HepG2 (cell line): ENCODE results near the gene PDK2. TPM values are rescaled to one million over a fixed set of nuclear protein-coding genes. Genes with fewer than 3 reads are reported as not detected.
A peak's percentile ranks its signal among the peaks of the same experiment; 100 is the strongest.

Source experiments
- EHMT2 ChIP-seq: fragments of 200-600 bp; sonication (generic); IDR thresholded peaks from 2 replicates; pipeline ENCODE4 v1.7.0; 2017; ENCODE audit warnings: antibody characterized with exemption, low read depth, low read length, borderline replicate concordance
- GATAD1 ChIP-seq: IDR thresholded peaks from 2 replicates; pipeline ENCODE4 v1.6.1; 2016; ENCODE audit warnings: missing genetic modification reagents, missing compliant biosample characterization
- HMG20A ChIP-seq: IDR thresholded peaks from 2 replicates; pipeline ENCODE4 v1.6.1; 2016; ENCODE audit warnings: borderline replicate concordance
- HOXD1 ChIP-seq: sonication (generic); formaldehyde crosslinking; IDR thresholded peaks from 2 replicates; pipeline ENCODE4 v1.5.0; 2020; ENCODE audit warnings: missing genetic modification reagents
- IRX3 ChIP-seq: sonication (generic); formaldehyde crosslinking; IDR thresholded peaks from 2 replicates; pipeline ENCODE4 v1.8.1; 2023; ENCODE audit warnings: mild to moderate bottlenecking, low read depth, missing genetic modification reagents, borderline replicate concordance
- NPAS2 ChIP-seq: sonication (generic); formaldehyde crosslinking; IDR thresholded peaks from 2 replicates; pipeline ENCODE4 v1.8.0; 2022; ENCODE audit warnings: mild to moderate bottlenecking, missing genetic modification reagents, borderline replicate concordance
- YEATS4 ChIP-seq: sonication (generic); formaldehyde crosslinking; IDR thresholded peaks from 2 replicates; pipeline ENCODE4 v1.4.0; 2020; ENCODE audit warnings: missing genetic modification reagents, borderline replicate concordance
- ZNF205 ChIP-seq: IDR thresholded peaks from 2 replicates; pipeline ENCODE4 v1.6.1; 2018; ENCODE audit warnings: missing biosample characterization, missing genetic modification reagents
- ZNF260 ChIP-seq: sonication (generic); formaldehyde crosslinking; IDR thresholded peaks from 2 replicates; pipeline ENCODE4 v1.4.0; 2020; ENCODE audit warnings: missing genetic modification reagents, low read depth, mild to moderate bottlenecking, borderline replicate concordance
- ZNF644 ChIP-seq: IDR thresholded peaks from 2 replicates; pipeline ENCODE4 v1.6.1; 2016; ENCODE audit warnings: low read depth
- ZNF746 ChIP-seq: sonication (generic); formaldehyde crosslinking; IDR thresholded peaks from 2 replicates; pipeline ENCODE4 v1.8.0; 2022; ENCODE audit warnings: mild to moderate bottlenecking, missing genetic modification reagents
- polyA plus RNA-seq, 8 experiments: library from polyadenylated mRNA; depleted of rRNA in 3 of 8; stranded (reverse) in 7 of 8; unstranded in 1 of 8; fragments of >200 nt; fragmentation: Illumina TruSeq in 4 of 8; extraction: Trizol in 4 of 8; gene quantifications; 2 replicates each; pipeline versions ENCODE4 v1.2.1 to v1.2.3, GENCODE V29; 2011 to 2016; ENCODE audit warnings: low read depth in 4 of 8, missing spikeins in 1 of 8, mixed read lengths in 1 of 8; ENCODE audit not compliant: insufficient read depth in 1 of 8
- total RNA-seq, 5 experiments: library from RNA; depleted of rRNA; stranded (reverse); fragments of >200 nt; fragmentation: Illumina TruSeq; extraction: Trizol; gene quantifications; 2 replicates each; pipeline ENCODE4 v1.2.3, GENCODE V29; 2016; ENCODE audit warnings: low read depth in 1 of 5
- TF ChIP-seq, protein P1 (sequence below), 2 experiments: sonication (generic) in 1 of 2; formaldehyde crosslinking in 1 of 2; IDR thresholded peaks; 2 replicates each; pipeline versions ENCODE4 v1.4.0 to v1.6.1; 2016 to 2020; ENCODE audit warnings: borderline replicate concordance in 1 of 2, low read depth in 1 of 2, mild to moderate bottlenecking in 1 of 2, missing genetic modification reagents in 1 of 2
- TF ChIP-seq, protein P2 (sequence below): sonication (generic); formaldehyde crosslinking; IDR thresholded peaks from 2 replicates; pipeline ENCODE4 v1.5.1; 2020; ENCODE audit warnings: mild to moderate bottlenecking, missing genetic modification reagents, moderate library complexity
- TF ChIP-seq, protein P3 (sequence below): IDR thresholded peaks from 2 replicates; pipeline ENCODE4 v1.6.1; 2016; ENCODE audit warnings: mild to moderate bottlenecking, missing biosample characterization, missing genetic modification reagents
- TF ChIP-seq, protein P4 (sequence below): sonication (generic); formaldehyde crosslinking; IDR thresholded peaks from 2 replicates; pipeline ENCODE4 v1.5.1; 2020; ENCODE audit warnings: missing genetic modification reagents, mild to moderate bottlenecking, borderline replicate concordance
- TF ChIP-seq, protein P5 (sequence below): sonication (generic); formaldehyde crosslinking; IDR thresholded peaks from 2 replicates; pipeline ENCODE4 v1.4.0; 2020; ENCODE audit warnings: low read depth, missing genetic modification reagents

The PDK2 gene
- total and polyA plus RNA-seq, 2 of the 13 experiments (the other 11 are each of a cell fraction or from before 2014, with no cell fraction given), result 18.5 to 59.7 TPM

DNA sequence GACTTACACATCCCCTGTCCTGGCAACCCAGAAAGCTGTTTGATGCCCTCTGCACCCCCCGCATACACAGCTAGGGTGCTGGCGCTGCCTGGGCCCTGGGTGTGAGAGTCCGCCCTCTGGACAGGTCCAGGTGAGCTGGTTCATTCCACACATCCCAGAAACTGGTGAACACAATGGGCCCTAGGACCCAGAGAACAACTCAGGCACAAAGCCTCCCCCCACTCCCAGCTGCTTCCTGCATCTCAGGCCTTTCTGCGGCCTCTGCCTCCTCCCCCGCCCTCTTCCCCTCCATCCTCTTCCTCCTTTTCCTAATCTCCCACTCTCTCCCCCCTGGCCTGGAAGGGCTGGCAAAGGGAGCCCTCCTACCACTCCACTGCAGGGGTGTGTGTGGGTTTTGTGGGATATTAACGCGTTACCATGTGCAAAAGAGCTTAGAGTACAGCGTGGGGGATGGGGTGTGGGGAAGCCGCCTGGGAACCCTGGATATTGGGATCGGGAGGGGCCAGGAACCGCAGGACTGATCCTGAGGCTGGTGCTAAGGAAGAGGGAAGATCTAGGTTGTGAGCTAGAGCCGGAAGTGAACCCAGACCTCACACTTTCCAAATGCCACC, 56.9 kb downstream of the PDK2 start (continued):
- TF ChIP-seq ZNF644 (CRISPR knock-in tag), result no peak
- TF ChIP-seq, protein P1, sequence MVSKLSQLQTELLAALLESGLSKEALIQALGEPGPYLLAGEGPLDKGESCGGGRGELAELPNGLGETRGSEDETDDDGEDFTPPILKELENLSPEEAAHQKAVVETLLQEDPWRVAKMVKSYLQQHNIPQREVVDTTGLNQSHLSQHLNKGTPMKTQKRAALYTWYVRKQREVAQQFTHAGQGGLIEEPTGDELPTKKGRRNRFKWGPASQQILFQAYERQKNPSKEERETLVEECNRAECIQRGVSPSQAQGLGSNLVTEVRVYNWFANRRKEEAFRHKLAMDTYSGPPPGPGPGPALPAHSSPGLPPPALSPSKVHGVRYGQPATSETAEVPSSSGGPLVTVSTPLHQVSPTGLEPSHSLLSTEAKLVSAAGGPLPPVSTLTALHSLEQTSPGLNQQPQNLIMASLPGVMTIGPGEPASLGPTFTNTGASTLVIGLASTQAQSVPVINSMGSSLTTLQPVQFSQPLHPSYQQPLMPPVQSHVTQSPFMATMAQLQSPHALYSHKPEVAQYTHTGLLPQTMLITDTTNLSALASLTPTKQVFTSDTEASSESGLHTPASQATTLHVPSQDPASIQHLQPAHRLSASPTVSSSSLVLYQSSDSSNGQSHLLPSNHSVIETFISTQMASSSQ (IDR thresholded peaks at IDR 0.05; ENCODE audit: low read depth), result peak; percentile 31; the same call in 1 of the 2 replicates
- TF ChIP-seq, protein P1 (CRISPR knock-in tag; IDR thresholded peaks at IDR 0.05; ENCODE audit: borderline replicate concordance), result peak; percentile 39; the same call in 1 of the 2 replicates
- no peak for TF ChIP-seq HOXD1
- TF ChIP-seq, protein P2, sequence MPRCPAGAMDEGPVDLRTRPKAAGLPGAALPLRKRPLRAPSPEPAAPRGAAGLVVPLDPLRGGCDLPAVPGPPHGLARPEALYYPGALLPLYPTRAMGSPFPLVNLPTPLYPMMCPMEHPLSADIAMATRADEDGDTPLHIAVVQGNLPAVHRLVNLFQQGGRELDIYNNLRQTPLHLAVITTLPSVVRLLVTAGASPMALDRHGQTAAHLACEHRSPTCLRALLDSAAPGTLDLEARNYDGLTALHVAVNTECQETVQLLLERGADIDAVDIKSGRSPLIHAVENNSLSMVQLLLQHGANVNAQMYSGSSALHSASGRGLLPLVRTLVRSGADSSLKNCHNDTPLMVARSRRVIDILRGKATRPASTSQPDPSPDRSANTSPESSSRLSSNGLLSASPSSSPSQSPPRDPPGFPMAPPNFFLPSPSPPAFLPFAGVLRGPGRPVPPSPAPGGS (CRISPR knock-in tag), result no peak
- peak; percentile 75; the same call in 1 of the 2 replicates for TF ChIP-seq ZNF746 (CRISPR knock-in tag)
- no peak for TF ChIP-seq NPAS2 (CRISPR knock-in tag)
- TF ChIP-seq, protein P3, sequence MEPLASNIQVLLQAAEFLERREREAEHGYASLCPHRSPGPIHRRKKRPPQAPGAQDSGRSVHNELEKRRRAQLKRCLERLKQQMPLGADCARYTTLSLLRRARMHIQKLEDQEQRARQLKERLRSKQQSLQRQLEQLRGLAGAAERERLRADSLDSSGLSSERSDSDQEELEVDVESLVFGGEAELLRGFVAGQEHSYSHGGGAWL (CRISPR knock-in tag), result 0 out of 2 replicates have a peak, but pooled peaks have one; percentile 36
- peak; percentile 79 for TF ChIP-seq GATAD1 (CRISPR knock-in tag)
- no peak for TF ChIP-seq ZNF260 (CRISPR knock-in tag)
- TF ChIP-seq EHMT2, result no peak
- TF ChIP-seq, protein P4, sequence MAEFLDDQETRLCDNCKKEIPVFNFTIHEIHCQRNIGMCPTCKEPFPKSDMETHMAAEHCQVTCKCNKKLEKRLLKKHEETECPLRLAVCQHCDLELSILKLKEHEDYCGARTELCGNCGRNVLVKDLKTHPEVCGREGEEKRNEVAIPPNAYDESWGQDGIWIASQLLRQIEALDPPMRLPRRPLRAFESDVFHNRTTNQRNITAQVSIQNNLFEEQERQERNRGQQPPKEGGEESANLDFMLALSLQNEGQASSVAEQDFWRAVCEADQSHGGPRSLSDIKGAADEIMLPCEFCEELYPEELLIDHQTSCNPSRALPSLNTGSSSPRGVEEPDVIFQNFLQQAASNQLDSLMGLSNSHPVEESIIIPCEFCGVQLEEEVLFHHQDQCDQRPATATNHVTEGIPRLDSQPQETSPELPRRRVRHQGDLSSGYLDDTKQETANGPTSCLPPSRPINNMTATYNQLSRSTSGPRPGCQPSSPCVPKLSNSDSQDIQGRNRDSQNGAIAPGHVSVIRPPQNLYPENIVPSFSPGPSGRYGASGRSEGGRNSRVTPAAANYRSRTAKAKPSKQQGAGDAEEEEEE (CRISPR knock-in tag), result no peak
- TF ChIP-seq, protein P5, sequence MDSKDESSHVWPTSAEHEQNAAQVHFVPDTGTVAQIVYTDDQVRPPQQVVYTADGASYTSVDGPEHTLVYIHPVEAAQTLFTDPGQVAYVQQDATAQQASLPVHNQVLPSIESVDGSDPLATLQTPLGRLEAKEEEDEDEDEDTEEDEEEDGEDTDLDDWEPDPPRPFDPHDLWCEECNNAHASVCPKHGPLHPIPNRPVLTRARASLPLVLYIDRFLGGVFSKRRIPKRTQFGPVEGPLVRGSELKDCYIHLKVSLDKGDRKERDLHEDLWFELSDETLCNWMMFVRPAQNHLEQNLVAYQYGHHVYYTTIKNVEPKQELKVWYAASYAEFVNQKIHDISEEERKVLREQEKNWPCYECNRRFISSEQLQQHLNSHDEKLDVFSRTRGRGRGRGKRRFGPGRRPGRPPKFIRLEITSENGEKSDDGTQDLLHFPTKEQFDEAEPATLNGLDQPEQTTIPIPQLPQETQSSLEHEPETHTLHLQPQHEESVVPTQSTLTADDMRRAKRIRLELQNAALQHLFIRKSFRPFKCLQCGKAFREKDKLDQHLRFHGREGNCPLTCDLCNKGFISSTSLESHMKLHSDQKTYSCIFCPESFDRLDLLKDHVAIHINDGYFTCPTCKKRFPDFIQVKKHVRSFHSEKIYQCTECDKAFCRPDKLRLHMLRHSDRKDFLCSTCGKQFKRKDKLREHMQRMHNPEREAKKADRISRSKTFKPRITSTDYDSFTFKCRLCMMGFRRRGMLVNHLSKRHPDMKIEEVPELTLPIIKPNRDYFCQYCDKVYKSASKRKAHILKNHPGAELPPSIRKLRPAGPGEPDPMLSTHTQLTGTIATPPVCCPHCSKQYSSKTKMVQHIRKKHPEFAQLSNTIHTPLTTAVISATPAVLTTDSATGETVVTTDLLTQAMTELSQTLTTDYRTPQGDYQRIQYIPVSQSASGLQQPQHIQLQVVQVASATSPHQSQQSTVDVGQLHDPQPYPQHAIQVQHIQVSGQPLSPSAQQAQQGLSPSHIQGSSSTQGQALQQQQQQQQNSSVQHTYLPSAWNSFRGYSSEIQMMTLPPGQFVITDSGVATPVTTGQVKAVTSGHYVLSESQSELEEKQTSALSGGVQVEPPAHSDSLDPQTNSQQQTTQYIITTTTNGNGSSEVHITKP (CRISPR knock-in tag), result peak; percentile 67; the same call in 1 of the 2 replicates
- no peak for TF ChIP-seq ZNF205 (CRISPR knock-in tag)
- no peak for TF ChIP-seq YEATS4 (CRISPR knock-in tag)
- no peak for TF ChIP-seq HMG20A (CRISPR knock-in tag)
- TF ChIP-seq IRX3 (CRISPR knock-in tag), result no peak
